ENCODE measurements around the gene HCFC1. TPM values are rescaled to one million over a fixed set of nuclear protein-coding genes. Genes with fewer than 3 reads are reported as not detected.

The HCFC1 gene
- total and polyA plus RNA-seq, 2 of the 8 experiments (the other 6 are each of a cell fraction or from before 2014, with no cell fraction given): 24.9 to 117 TPM

GRCh38 chrX:153939573-153939972 lies 32.0 kb downstream of the HCFC1 start (continued):
- TF ChIP-seq CHD7 (IDR thresholded peaks at IDR 0.05; ENCODE audit: insufficient replicate concordance, low read length) (no peak), NANOG (IDR thresholded peaks at IDR 0.05; ENCODE audit: insufficient read depth, low read depth, low read length, poor library complexity, severe bottlenecking) (no peak), MAFK (IDR thresholded peaks at IDR 0.05; ENCODE audit: low read depth, low read length) (no peak), BACH1 (IDR thresholded peaks at IDR 0.05; ENCODE audit: low read length) (no peak), EP300 (IDR thresholded peaks at IDR 0.05; ENCODE audit: borderline replicate concordance in 1 of 2, low read depth in 2 of 2, low read length in 2 of 2) (no peak)
